ENCODE measurements around the gene SMIM5.

SMIM5 gene

GRCh38 chr17:75624714-75625345 lies 8.4 kb upstream of the SMIM5 start:
- no peak for DNase-seq (ENCODE audit: insufficient read length, low spot score)
- no peak for TF ChIP-seq POLR2A (IDR thresholded peaks at IDR 0.05; ENCODE audit: low read depth, low read length)
- FAIRE-seq: no peak

DNA sequence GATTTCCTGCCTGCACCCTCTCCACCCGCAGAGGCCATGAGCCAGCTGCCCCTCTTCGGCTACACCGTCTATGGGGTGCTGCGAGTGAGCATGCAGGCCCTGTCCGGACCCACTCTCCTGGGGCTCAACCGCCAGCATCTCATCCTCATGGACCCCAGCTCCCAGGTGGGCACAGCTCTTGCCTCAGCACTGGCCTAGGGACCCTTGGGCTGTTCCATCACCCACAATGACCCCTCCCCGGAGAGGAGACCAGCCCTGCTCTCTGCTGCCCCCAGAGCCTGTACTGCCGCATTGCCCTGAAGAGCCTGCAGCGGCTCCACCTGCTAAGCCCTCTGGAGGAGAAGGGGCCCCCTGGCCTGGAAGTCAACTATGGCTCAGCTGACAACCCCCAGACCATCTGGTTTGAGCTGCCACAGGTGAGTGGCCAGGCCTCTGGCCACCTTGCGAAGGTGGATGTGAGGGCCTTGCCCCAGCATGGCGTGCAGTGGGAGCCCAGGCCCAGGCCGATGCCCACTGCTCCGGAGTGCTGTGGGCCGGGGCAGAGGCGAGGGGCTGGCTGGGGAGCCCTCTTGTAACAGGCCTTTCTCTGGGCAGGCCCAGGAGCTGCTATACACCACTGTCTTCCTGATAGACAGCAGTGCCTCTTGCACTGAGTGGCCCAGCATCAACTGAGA lies 7.3 kb upstream of the SMIM5 start:
- DNase-seq (ENCODE audit: insufficient read length, low spot score) (peak; percentile 67), FAIRE-seq (no peak)
- no peak for TF ChIP-seq POLR2A (IDR thresholded peaks at IDR 0.05; ENCODE audit: low read depth, low read length)

DNA sequence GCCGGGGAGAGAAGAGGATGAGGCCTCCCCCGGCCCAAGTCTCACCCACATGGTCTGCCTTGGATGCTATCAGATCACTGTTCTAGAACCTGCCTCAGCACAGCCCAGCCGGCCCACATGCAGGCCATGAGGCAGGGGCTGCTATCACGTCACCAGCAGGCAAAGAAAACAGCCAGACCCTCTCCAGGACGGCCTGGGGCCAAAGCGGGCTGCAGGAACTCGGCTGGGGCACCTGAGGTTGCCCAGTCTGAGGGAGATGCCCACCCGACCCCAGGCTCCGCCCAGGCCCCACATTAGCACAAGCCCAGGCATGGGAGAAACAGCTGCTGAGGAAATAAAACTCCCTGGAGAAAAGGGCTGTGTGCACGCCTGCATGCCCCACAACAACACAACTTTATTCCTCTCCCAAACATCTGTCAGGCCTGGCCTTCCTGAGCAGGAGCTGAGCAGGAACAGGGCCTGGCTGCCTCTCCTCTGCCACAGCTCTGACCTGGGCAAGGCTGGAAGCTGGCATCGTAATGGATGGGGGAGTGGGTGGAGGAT lies 6.7 kb upstream of the SMIM5 start:
- FAIRE-seq (no peak), DNase-seq (ENCODE audit: insufficient read length, low spot score) (no peak)
- TF ChIP-seq POLR2A (IDR thresholded peaks at IDR 0.05; ENCODE audit: low read depth, low read length): no peak

DNA sequence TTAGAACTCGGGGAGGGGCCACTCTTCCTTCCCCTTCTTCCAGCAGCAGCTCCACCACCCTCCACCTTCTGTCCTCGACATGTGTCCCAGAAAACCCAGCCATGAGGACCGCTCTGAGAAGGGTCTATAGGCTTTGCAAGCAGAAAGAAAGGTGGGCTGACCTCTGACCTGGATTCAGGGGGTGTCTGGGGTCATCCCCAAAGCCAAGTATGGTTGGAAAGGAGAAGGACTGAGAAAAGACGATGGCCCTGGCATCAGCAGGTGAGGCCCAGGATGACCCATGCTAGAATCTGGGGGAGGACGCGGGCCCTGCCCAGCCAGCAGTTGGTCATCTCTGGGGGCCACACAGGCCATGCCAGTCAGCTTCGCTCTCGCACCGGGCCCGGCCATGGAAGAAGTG lies 6.1 kb upstream of the SMIM5 start:
- no peak for TF ChIP-seq POLR2A (IDR thresholded peaks at IDR 0.05; ENCODE audit: low read depth, low read length)
- DNase-seq (ENCODE audit: insufficient read length, low spot score): no peak
- no peak for FAIRE-seq

DNA sequence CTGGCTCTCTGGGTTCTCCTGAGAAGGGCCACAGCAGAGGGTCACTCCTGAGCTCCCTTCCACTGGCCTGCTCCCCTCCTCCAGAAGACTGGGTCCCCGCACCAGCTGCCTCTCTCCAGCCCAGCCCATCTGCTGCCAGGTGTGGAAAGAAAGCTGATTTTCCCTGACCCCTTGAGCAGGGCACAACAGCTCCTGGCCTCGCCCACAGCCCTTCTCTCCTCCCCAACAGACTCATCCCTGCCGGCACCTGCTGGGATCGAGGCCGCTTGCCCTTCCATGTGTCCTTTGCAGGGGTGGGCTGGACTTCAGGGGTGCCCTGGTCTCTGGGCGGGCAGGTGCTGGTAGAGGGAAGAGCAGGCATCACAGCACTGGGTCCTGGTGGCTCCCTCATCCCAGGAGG lies 4.8 kb upstream of the SMIM5 start:
- DNase-seq (ENCODE audit: insufficient read length, low spot score) (no peak), FAIRE-seq (no peak)
- TF ChIP-seq POLR2A (IDR thresholded peaks at IDR 0.05; ENCODE audit: low read depth, low read length): no peak

GRCh38 chr17:75629157-75629556 lies 4.1 kb upstream of the SMIM5 start:
- DNase-seq (ENCODE audit: insufficient read length, low spot score): no peak
- no peak for TF ChIP-seq POLR2A (IDR thresholded peaks at IDR 0.05; ENCODE audit: low read depth, low read length)
- no peak for FAIRE-seq

DNA sequence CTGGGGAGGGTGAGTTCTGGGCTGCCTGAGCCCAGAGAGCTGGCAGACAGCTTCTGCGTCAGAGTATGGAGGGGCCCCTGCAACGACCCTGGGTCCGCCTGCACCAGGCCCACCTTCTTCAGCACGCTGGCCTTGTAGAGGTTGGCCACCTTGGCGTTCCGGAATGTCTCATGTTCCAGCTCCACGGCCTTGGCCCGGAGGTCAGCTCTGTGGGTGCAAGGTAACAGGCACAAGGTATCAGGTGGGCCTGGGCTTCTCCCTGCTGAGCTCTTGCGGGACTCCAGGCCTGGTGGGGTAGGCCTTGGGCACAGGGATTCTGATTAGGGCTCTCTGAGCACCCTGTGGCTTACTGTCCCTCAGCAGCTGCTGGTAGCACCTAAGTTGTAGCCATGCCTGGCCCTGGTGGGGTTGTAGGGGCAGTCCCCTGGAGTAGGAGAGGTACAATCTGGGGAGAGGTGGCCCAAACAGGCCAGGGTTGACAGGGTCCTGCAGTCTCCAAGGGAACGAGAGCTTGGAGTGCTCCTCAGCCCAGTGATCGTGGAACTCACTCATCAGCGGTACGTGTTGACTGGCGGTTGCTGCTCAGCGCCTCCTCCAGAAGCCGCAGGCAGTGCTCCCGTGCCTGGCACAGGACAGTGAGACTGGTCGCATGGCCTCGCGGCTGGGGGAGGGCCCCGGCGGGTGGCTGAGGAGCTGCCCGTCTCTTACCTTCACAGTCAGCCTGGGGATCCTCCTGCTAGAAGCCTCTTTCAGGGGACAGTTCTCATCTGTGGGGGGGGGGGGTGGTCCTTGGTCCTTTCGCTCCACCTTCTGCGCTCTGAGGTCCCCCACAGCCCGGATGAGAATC lies 2.9 kb upstream of the SMIM5 start:
- no peak for TF ChIP-seq POLR2A (IDR thresholded peaks at IDR 0.05; ENCODE audit: low read depth, low read length)
- DNase-seq (ENCODE audit: insufficient read length, low spot score): no peak
- no peak for FAIRE-seq

- FAIRE-seq: no peak
- no peak for DNase-seq (ENCODE audit: insufficient read length, low spot score)
- TF ChIP-seq POLR2A (IDR thresholded peaks at IDR 0.05; ENCODE audit: low read depth, low read length): no peak
These were observed 1.9 kb upstream of the SMIM5 start for GRCh38 chr17:75631353-75631752.

DNA sequence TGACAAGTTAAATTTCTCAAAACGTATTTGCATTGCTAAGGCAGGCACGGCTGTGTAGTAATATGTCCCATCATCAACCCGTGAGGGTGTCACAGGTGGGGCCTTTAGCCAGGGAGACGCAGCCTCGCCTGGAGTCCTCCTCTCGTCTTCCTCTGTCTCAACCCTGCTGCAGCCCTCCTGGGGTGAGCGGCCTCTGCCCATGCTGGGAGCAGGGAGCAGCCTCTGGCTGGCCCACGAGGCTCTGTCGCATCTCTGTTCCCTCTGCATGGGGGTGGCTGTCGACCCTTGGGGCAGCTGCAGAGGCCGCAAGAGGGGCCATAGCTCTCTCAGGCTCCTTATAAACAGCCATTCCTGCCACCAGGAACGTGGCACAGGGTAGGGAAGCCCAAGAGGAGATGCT lies 806 bp upstream of the SMIM5 start:
- FAIRE-seq (no peak), DNase-seq (ENCODE audit: insufficient read length, low spot score) (no peak)
- no peak for TF ChIP-seq POLR2A (IDR thresholded peaks at IDR 0.05; ENCODE audit: low read depth, low read length)

- DNase-seq (ENCODE audit: insufficient read length, low spot score): peak; percentile 98
- TF ChIP-seq POLR2A (IDR thresholded peaks at IDR 0.05; ENCODE audit: low read depth, low read length): no peak
- peak; percentile 55 for FAIRE-seq
These were observed 497 bp downstream of the SMIM5 start for GRCh38 chr17:75633486-75634375.

GRCh38 chr17:75634376-75634740 lies 1.1 kb downstream of the SMIM5 start:
- DNase-seq (ENCODE audit: insufficient read length, low spot score) (no peak), FAIRE-seq (no peak)
- TF ChIP-seq POLR2A (IDR thresholded peaks at IDR 0.05; ENCODE audit: low read depth, low read length): no peak

DNA sequence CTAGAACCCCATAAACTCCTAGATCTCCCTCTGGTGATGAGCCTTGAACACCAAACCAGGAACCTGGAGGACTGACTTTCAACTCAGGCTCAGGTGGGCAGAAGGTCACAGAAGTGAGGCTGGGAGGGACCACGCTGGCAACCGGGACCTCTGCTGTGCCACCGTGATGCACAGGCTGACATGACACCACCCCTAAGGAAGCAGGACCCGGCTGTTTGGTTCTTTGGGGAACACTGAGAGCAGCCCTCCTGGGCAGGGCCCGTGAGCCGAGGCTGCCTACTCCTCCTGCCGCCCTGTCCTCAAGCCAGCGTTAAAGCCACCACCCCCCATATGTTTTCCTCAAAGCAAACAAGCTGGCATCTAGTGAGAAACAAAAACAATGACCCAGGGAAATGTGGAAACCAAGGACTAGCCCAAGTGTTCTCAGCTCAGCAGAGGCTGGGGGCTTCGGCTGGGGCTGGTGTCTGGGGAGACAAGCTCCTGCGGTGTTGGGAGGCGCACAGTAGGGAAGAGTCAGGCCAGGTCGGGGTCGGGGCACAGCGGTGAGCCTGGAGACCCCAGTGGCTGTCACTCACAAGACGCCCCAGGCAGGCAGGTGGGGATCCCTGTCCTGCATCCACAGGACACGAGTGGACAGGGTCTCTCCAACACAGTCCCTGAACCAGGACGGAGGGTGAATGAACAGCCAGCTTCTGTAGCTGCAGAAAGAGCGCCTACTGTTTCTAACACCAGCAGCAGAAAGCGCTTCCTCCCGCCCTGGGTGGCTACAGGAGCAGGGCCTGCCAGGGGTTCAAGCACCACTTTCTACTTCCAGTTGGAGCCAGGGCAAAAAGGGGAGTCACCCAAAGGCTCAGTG lies 1.7 kb downstream of the SMIM5 start:
- DNase-seq (ENCODE audit: insufficient read length, low spot score): no peak
- no peak for FAIRE-seq
- TF ChIP-seq POLR2A (IDR thresholded peaks at IDR 0.05; ENCODE audit: low read depth, low read length): no peak

Measured in H54 (cell line).